DMS79 (cell line): ENCODE results near the gene TRIM56.
A peak's percentile ranks its signal among the peaks of the same experiment; 100 is the strongest.

Experiments
- DNase-seq: peaks from one replicate; lab custom pipeline; 2025; lab: John Stamatoyannopoulos, UW

Gene TRIM56

GRCh38 chr7:101133621-101134398 is 48.5 kb downstream of the TRIM56 start:
- no peak for DNase-seq

GRCh38 chr7:101134399-101134980 is 49.2 kb downstream of the TRIM56 start:
- DNase-seq, result peak; percentile 14

- no peak for DNase-seq
Observed at GRCh38 chr7:101137651-101138212, 52.5 kb downstream of the TRIM56 start.

GRCh38 chr7:101138213-101138870 is 53.1 kb downstream of the TRIM56 start:
- no peak for DNase-seq

- DNase-seq, result no peak
Observed at GRCh38 chr7:101140339-101140699, 55.0 kb downstream of the TRIM56 start.

GRCh38 chr7:101140746-101141382 is 55.6 kb downstream of the TRIM56 start:
- DNase-seq, result no peak
